Measurements from ENCODE around the gene TTC38. TPM values are rescaled to one million over a fixed set of nuclear protein-coding genes. Genes with fewer than 3 reads are reported as not detected.

Gene TTC38
- polyA plus RNA-seq, 1 experiment, result 26.6 TPM

- TF ChIP-seq, protein P1, sequence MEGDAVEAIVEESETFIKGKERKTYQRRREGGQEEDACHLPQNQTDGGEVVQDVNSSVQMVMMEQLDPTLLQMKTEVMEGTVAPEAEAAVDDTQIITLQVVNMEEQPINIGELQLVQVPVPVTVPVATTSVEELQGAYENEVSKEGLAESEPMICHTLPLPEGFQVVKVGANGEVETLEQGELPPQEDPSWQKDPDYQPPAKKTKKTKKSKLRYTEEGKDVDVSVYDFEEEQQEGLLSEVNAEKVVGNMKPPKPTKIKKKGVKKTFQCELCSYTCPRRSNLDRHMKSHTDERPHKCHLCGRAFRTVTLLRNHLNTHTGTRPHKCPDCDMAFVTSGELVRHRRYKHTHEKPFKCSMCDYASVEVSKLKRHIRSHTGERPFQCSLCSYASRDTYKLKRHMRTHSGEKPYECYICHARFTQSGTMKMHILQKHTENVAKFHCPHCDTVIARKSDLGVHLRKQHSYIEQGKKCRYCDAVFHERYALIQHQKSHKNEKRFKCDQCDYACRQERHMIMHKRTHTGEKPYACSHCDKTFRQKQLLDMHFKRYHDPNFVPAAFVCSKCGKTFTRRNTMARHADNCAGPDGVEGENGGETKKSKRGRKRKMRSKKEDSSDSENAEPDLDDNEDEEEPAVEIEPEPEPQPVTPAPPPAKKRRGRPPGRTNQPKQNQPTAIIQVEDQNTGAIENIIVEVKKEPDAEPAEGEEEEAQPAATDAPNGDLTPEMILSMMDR (IDR thresholded peaks at IDR 0.05; ENCODE audit: insufficient read depth, low read depth, low read length), result no peak
Observed at GRCh38 chr22:46315976-46316375, 48.2 kb downstream of the TTC38 start.

DNA sequence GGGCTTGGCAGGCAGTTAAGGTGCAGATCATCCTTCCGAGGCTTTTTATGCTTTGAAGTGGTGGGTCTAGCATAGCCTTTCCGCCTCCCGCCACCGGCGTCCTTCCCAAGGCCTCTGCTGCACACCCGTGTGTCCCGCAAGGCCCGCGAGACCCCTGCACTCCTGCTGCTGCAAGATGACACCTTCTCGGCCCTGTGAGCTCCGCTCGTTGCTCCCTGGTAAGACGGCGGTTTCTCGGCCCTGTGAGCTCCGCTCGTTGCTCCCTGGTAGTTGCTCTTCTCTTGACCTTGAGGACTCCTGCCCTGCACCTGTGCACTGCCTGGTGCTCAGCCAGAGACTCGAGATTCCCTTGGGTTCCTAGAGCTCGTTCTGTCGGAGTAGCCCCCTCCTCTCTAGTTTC, 49.8 kb downstream of the TTC38 start:
- CTCF ChIA-PET, result interaction anchor here (0.9 to 12.1 kb wide), 2 partner anchors 196 to 323 kb away, joined by 3 to 183 read pairs; no protein-coding TSS in a partner anchor
- no peak for DNase-seq (ENCODE audit: low read depth)
- H3K4me3 ChIP-seq (ENCODE audit: low read depth, low read length), result no peak overlapping the region
- POLR2A ChIA-PET, result no interaction called here
- TF ChIP-seq, protein P1 (IDR thresholded peaks at IDR 0.05; ENCODE audit: insufficient read depth, low read depth, low read length), result no peak
- H3K36me3 ChIP-seq (ENCODE audit: control insufficient read depth, insufficient read depth, low read length), result peaks cover 5% of the 10 kb centered on the region
- H3K27me3 ChIP-seq (ENCODE audit: control insufficient read depth, insufficient read depth, low read length), result no peaks in the 10 kb centered on the region

More at GRCh38 chr22:46315976-46316375, 48.2 kb downstream of the TTC38 start:
- Histone ChIP-seq H3K4me3 (ENCODE audit: low read depth, low read length) (no peak overlapping the region), H3K27me3 (ENCODE audit: control insufficient read depth, insufficient read depth, low read length) (no peaks in the 10 kb centered on the region), H3K36me3 (ENCODE audit: control insufficient read depth, insufficient read depth, low read length) (peaks cover 5% of the 10 kb centered on the region)
- no peak for DNase-seq (ENCODE audit: low read depth)
- CTCF ChIA-PET, result interaction anchor here (1.0 to 12.1 kb wide), 7 partner anchors 9 to 321 kb away, joined by 3 to 183 read pairs (median 9); no protein-coding TSS in a partner anchor
- POLR2A ChIA-PET, result no interaction called here

DNA sequence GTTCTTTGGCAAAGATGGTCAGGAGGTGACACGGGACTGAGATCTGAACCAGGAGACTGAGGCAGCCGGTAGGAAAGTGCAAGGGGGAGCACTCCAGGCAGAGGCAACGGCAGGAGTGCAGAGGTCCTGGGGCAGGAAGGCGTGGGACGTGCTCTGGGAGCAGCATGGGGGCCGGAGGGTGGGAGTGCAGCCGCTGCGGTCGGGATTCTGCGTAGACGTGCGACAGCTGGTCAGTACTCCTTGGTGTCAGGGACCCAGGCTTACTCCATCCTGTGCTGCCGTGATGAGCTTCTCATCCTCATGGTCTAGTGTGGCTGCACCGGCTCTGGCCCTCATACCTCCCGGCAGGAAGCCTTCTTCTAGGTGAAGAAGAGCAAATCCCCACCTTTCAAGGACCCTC, 50.8 kb downstream of the TTC38 start:
- TF ChIP-seq, protein P1 (IDR thresholded peaks at IDR 0.05; ENCODE audit: insufficient read depth, low read depth, low read length), result no peak
- no peak overlapping the region for H3K4me3 ChIP-seq (ENCODE audit: low read depth, low read length)
- H3K27me3 ChIP-seq (ENCODE audit: control insufficient read depth, insufficient read depth, low read length), result no peaks in the 10 kb centered on the region
- CTCF ChIA-PET, result interaction anchor here (0.9 to 12.1 kb wide), 2 partner anchors 196 to 324 kb away, joined by 3 to 183 read pairs; no protein-coding TSS in a partner anchor
- DNase-seq (ENCODE audit: low read depth), result no peak
- POLR2A ChIA-PET, result no interaction called here
- peaks cover 7% of the 10 kb centered on the region for H3K36me3 ChIP-seq (ENCODE audit: control insufficient read depth, insufficient read depth, low read length)

DNA sequence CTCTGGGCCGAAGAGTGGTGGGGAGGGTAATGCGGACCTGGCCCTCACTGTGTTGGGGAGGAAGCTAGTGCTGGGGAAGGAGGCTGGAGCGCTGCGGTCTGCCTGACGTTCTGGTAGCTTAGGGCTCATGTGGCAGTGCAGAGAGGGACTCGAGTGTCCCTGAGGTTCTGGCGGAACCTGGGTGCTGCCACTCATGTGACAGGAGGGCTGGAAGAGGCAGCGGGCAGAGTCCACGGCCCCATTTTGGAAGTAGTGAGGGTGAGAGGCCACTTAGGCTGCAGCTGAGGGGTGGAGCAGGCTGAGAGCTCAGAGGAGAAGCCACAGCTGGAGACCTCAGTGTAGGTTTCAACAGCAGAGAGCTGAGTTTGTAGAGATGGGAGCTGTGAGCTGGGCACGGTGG, 51.5 kb downstream of the TTC38 start:
- ChIA-PET POLR2A (no interaction called here), CTCF (interaction anchor here (12.1 kb wide), 1 partner anchor 197 kb away, joined by 183 read pairs; no protein-coding TSS in a partner anchor)
- no peak for DNase-seq (ENCODE audit: low read depth)
- Histone ChIP-seq H3K4me3 (ENCODE audit: low read depth, low read length) (no peak overlapping the region), H3K27me3 (ENCODE audit: control insufficient read depth, insufficient read depth, low read length) (no peaks in the 10 kb centered on the region), H3K36me3 (ENCODE audit: control insufficient read depth, insufficient read depth, low read length) (peaks cover 7% of the 10 kb centered on the region)
- TF ChIP-seq, protein P1 (IDR thresholded peaks at IDR 0.05; ENCODE audit: insufficient read depth, low read depth, low read length), result no peak

GRCh38 chr22:46320166-46320710, 52.4 kb downstream of the TTC38 start:
- H3K27me3 ChIP-seq (ENCODE audit: control insufficient read depth, insufficient read depth, low read length), result no peaks in the 10 kb centered on the region
- peaks cover 7% of the 10 kb centered on the region for H3K36me3 ChIP-seq (ENCODE audit: control insufficient read depth, insufficient read depth, low read length)
- DNase-seq (ENCODE audit: low read depth), result no peak
- ChIA-PET CTCF (interaction anchor here (1.1 to 12.1 kb wide), 3 partner anchors 47 to 325 kb away, joined by 3 to 183 read pairs (median 3); no protein-coding TSS in a partner anchor), POLR2A (interaction anchor here (0.6 kb wide), 1 partner anchor 30 kb away, joined by 4 read pairs; no protein-coding TSS in a partner anchor)
- TF ChIP-seq, protein P1 (IDR thresholded peaks at IDR 0.05; ENCODE audit: insufficient read depth, low read depth, low read length), result no peak
- H3K4me3 ChIP-seq (ENCODE audit: low read depth, low read length), result no peak overlapping the region
